ENCODE results near the gene RBM8A. TPM values are rescaled to one million over a fixed set of nuclear protein-coding genes. Genes with fewer than 3 reads are reported as not detected.
A peak's percentile ranks its signal among the peaks of the same experiment; 100 is the strongest.

RBM8A gene
- total and polyA plus RNA-seq, 7 donors: 82.9 to 527 (median 207) TPM

GRCh38 chr1:145953861-145954260, 26.6 kb upstream of the RBM8A start:
- H3K4me1 ChIP-seq: peaks cover 76% of the 10 kb centered on the region
- H3K4me3 ChIP-seq: peak overlapping the region; percentile 68
- TF ChIP-seq, protein P1, sequence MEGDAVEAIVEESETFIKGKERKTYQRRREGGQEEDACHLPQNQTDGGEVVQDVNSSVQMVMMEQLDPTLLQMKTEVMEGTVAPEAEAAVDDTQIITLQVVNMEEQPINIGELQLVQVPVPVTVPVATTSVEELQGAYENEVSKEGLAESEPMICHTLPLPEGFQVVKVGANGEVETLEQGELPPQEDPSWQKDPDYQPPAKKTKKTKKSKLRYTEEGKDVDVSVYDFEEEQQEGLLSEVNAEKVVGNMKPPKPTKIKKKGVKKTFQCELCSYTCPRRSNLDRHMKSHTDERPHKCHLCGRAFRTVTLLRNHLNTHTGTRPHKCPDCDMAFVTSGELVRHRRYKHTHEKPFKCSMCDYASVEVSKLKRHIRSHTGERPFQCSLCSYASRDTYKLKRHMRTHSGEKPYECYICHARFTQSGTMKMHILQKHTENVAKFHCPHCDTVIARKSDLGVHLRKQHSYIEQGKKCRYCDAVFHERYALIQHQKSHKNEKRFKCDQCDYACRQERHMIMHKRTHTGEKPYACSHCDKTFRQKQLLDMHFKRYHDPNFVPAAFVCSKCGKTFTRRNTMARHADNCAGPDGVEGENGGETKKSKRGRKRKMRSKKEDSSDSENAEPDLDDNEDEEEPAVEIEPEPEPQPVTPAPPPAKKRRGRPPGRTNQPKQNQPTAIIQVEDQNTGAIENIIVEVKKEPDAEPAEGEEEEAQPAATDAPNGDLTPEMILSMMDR (IDR thresholded peaks at IDR 0.05): no peak
- ATAC-seq (no peak), DNase-seq (no peak)
- peak overlapping the region; percentile 92 for H3K27ac ChIP-seq
- no peaks in the 10 kb centered on the region for H3K9me3 ChIP-seq
- H3K27me3 ChIP-seq (ENCODE audit: insufficient read depth in 3 of 3, low read length in 2 of 3): no peaks in the 10 kb centered on the region
- intact Hi-C loops (cut with DNase I): loop anchor here (2.0 to 5.0 kb wide), 2 partner anchors 17 to 37 kb away; partner anchors contain the start of gene PEX11B (in 1 of the 2)
- H3K36me3 ChIP-seq (ENCODE audit: insufficient read depth in 1 of 2, low read depth in 1 of 2): no peaks in the 10 kb centered on the region
- WGBS, 3 donors: 78 to 87% (median 83%) methylated on average over 6 of the region's 6 CpGs

GRCh38 chr1:145952903-145953302, 25.6 kb upstream of the RBM8A start:
- Histone ChIP-seq H3K4me3 (no peak overlapping the region), H3K27ac (peak overlapping the region; percentile 92)
- WGBS, 3 donors: 99% methylated on average over 3 of the region's 3 CpGs

DNA sequence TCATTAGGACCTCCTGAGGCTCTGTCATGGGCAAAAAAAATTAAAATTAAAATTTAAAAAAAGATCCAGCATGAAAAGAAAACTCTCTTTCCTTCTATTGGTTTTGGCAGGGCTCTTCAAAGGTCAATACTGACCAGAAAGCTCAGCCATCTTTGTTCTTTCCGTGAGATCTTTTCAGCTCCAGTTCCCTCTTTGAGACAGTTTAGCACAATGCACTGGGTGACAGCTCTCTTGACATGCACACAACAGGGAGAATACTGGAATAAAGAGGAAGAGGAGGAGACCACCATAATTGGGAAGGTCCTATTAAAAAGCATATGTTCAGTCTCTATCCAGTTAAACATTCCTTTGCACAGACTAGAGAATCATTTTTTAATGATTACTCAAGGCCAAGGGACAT, 24.2 kb upstream of the RBM8A start:
- Histone ChIP-seq H3K9me3 (no peaks in the 10 kb centered on the region), H3K4me1 (peaks cover 83% of the 10 kb centered on the region), H3K27ac (peak overlapping the region; percentile 89), H3K4me3 (no peak overlapping the region), H3K27me3 (ENCODE audit: insufficient read depth in 3 of 3, low read length in 2 of 3) (no peaks in the 10 kb centered on the region), H3K36me3 (ENCODE audit: insufficient read depth in 1 of 2, low read depth in 1 of 2) (peaks cover under 1 to 11% of the 10 kb centered on the region in 2 donors)
- ATAC-seq (no peak), DNase-seq (no peak)
- TF ChIP-seq, protein P1 (IDR thresholded peaks at IDR 0.05): no peak
- intact Hi-C loops (cut with DNase I): loop anchor here in 1 of 2 donors (5.0 kb wide), 1 partner anchor 34 kb away; the partner anchor contains the start of gene PEX11B
- WGBS, 3 donors: 82 to 92% (median 87%) methylated on average over 1 of the region's 1 CpG

More at GRCh38 chr1:145952903-145953302, 25.6 kb upstream of the RBM8A start:
- TF ChIP-seq, protein P1 (IDR thresholded peaks at IDR 0.05): no peak
- no peak for ATAC-seq
- Histone ChIP-seq H3K27me3 (ENCODE audit: insufficient read depth in 3 of 3, low read length in 2 of 3) (no peaks in the 10 kb centered on the region), H3K36me3 (ENCODE audit: insufficient read depth in 1 of 2, low read depth in 1 of 2) (no peaks in the 10 kb centered on the region), H3K4me1 (peaks cover 77% of the 10 kb centered on the region), H3K9me3 (no peaks in the 10 kb centered on the region)
- intact Hi-C loops (cut with DNase I): loop anchor here in 1 of 2 donors (5.0 kb wide), 1 partner anchor 36 kb away; the partner anchor contains the start of gene PEX11B
- no peak for DNase-seq

- 31 to 41% (median 33%) methylated on average over 4 of the region's 4 CpGs for WGBS, 3 donors
- no peaks in the 10 kb centered on the region for H3K9me3 ChIP-seq
- intact Hi-C loops (cut with DNase I): loop anchor here in 1 of 2 donors (5.0 kb wide), 1 partner anchor 53 kb away; no protein-coding TSS in a partner anchor
- peaks cover 3 to 26% of the 10 kb centered on the region in 2 donors for H3K36me3 ChIP-seq (ENCODE audit: insufficient read depth in 1 of 2, low read depth in 1 of 2)
- ATAC-seq: peak; percentile 92 to 95 (median 94)
- peak overlapping the region; percentile 89 for H3K27ac ChIP-seq
- peaks cover 64% of the 10 kb centered on the region for H3K4me1 ChIP-seq
- DNase-seq: no peak
- H3K27me3 ChIP-seq (ENCODE audit: insufficient read depth in 3 of 3, low read length in 2 of 3): no peaks in the 10 kb centered on the region
- TF ChIP-seq, protein P1 (IDR thresholded peaks at IDR 0.05): no peak
- no peak overlapping the region for H3K4me3 ChIP-seq
Observed at GRCh38 chr1:145949219-145949618, 21.9 kb upstream of the RBM8A start.

DNA sequence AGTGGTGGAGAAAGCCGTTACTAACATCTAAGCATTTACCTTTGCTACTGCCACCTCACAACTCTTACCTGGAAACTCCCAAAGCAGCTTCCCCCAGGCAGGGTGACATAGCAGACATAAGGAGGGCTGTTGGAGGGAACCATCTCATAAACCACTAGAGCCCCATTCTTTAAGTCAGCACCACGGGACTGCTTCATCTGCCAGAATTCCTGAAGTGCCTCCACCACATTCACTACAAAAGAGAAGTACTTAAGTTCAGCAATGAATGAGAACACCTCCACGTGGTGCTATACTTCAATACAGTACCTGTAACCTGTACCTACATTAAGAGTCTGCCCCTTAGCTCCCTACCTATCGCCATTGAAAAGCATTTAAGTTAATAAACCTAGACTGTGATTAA, 20.3 kb upstream of the RBM8A start:
- H3K9me3 ChIP-seq: no peaks in the 10 kb centered on the region
- H3K27ac ChIP-seq: peak overlapping the region; percentile 89
- H3K36me3 ChIP-seq (ENCODE audit: insufficient read depth in 1 of 2, low read depth in 1 of 2): peaks cover 6 to 42% of the 10 kb centered on the region in 2 donors
- DNase-seq (no peak), ATAC-seq (no peak)
- TF ChIP-seq, protein P1 (IDR thresholded peaks at IDR 0.05): no peak
- H3K4me3 ChIP-seq: no peak overlapping the region
- H3K4me1 ChIP-seq: peaks cover 53% of the 10 kb centered on the region
- no peaks in the 10 kb centered on the region for H3K27me3 ChIP-seq (ENCODE audit: insufficient read depth in 3 of 3, low read length in 2 of 3)
- WGBS, 3 donors: 65 to 70% (median 70%) methylated on average over 4 of the region's 4 CpGs
- intact Hi-C loops (cut with DNase I): loop anchor here in 1 of 2 donors (5.0 kb wide), 1 partner anchor 55 kb away; no protein-coding TSS in a partner anchor

All from psoas muscle (tissue), 8 donors.